B cell (primary cell): ENCODE data around the gene LMO3. TPM values are rescaled to one million over a fixed set of nuclear protein-coding genes. Genes with fewer than 3 reads are reported as not detected.

Experiments
- ATAC-seq: fragments of 200-7000 bp; cut with Tn5 transposase; one replicate; pipeline ENCODE4 v1.10.0; 2021; ENCODE audit warnings: low read depth, mild to moderate bottlenecking, moderate number of reproducible peaks, moderate library complexity
- CTCF ChIA-PET: fragments of 350-600 bp; sonication (Branson Sonifier 250); formaldehyde crosslinking; loops from one replicate; lab custom pipeline; 2021; ENCODE audit warnings: antibody characterized with exemption, inconsistent platforms; lab: Charles Lee
- POLR2A ChIA-PET: fragments of 350-600 bp; sonication (Branson Sonifier 250); formaldehyde crosslinking; loops from one replicate; lab custom pipeline; 2021; ENCODE audit warnings: antibody characterized with exemption; lab: Charles Lee
- DNase-seq: peaks from one replicate; pipeline ENCODE4 v3.0.0; 2013
- H2AFZ ChIP-seq: 2 replicates; pipeline ENCODE4 v1.6.1; 2012; ENCODE audit warnings: mild to moderate bottlenecking, low read depth, low read length; ENCODE audit not compliant: insufficient read depth, poor library complexity, severe bottlenecking
- H3K27ac ChIP-seq, 2 donors: 1 replicate in 1 of 2; 2 replicates in 1 of 2; pipeline ENCODE4 v1.5.1; 2012 to 2013; ENCODE audit warnings: low read length in 2 of 2, mild to moderate bottlenecking in 2 of 2, moderate library complexity in 1 of 2
- H3K27me3 ChIP-seq, 4 experiments: fragments of 200-600 bp in 1 of 4; sonication (generic) in 1 of 4; replicated peaks in 1 of 4; 1 replicate in 2 of 4; 2 replicates in 2 of 4; pipeline versions ENCODE4 v1.6.1 to v1.7.0; 2013 to 2016; ENCODE audit warnings: low read length in 3 of 4, mild to moderate bottlenecking in 2 of 4, mixed read lengths in 1 of 4, moderate library complexity in 1 of 4; ENCODE audit not compliant: insufficient read depth in 4 of 4, control insufficient read depth in 3 of 4; ENCODE audit errors: control extremely low read depth in 1 of 4
- H3K36me3 ChIP-seq, 2 experiments: replicated peaks in 1 of 2; 1 replicate in 1 of 2; 2 replicates in 1 of 2; pipeline versions ENCODE4 v1.6.1 to v1.7.1; 2013; ENCODE audit warnings: low read length in 1 of 2; ENCODE audit not compliant: insufficient read depth in 2 of 2, control insufficient read depth in 1 of 2; ENCODE audit errors: control extremely low read depth in 1 of 2, extremely low read depth in 1 of 2
- H3K4me1 ChIP-seq, 2 donors: fragments of 200-600 bp in 1 of 2; sonication (generic) in 1 of 2; 1 replicate in 1 of 2; 2 replicates in 1 of 2; pipeline versions ENCODE4 v1.5.1 to v1.6.1; 2013 to 2017; ENCODE audit warnings: low read length in 2 of 2; ENCODE audit not compliant: control insufficient read depth in 2 of 2, insufficient read depth in 2 of 2
- H3K4me2 ChIP-seq: replicated peaks from 2 replicates; pipeline ENCODE3; 2012; ENCODE audit warnings: mild to moderate bottlenecking, low read depth, low read length; ENCODE audit not compliant: poor library complexity, severe bottlenecking
- H3K4me3 ChIP-seq, 5 experiments: fragments of 200-600 bp in 1 of 5; sonication (generic) in 1 of 5; 1 replicate in 3 of 5; 2 replicates in 2 of 5; pipeline versions ENCODE4 v1.5.1 to v1.7.0; 2011 to 2016; ENCODE audit warnings: low read length in 4 of 5, mild to moderate bottlenecking in 4 of 5, low read depth in 2 of 5, control low read depth in 1 of 5, moderate library complexity in 1 of 5; ENCODE audit not compliant: insufficient read depth in 1 of 5; ENCODE audit errors: control extremely low read depth in 1 of 5, extremely low read depth in 1 of 5
- H3K79me2 ChIP-seq: fragments of 200-600 bp; sonication (generic); one replicate; pipeline ENCODE4 v1.6.0; 2016; ENCODE audit warnings: low read length; ENCODE audit not compliant: control insufficient read depth, insufficient read depth
- H3K9ac ChIP-seq: fragments of 200-600 bp; sonication (generic); 2 replicates; pipeline ENCODE4 v1.6.1; 2017; ENCODE audit warnings: mild to moderate bottlenecking, low read length, moderate library complexity
- H3K9me3 ChIP-seq, 3 donors: one replicate each; pipeline versions ENCODE4 v1.6.1 to v1.7.1; 2013; ENCODE audit warnings: low read length in 2 of 3; ENCODE audit not compliant: control insufficient read depth in 2 of 3, insufficient read depth in 1 of 3; ENCODE audit errors: control extremely low read depth in 1 of 3
- H4K20me1 ChIP-seq: 2 replicates; pipeline ENCODE4 v1.6.0; 2012; ENCODE audit warnings: mild to moderate bottlenecking, low read length; ENCODE audit not compliant: insufficient read depth, control insufficient read depth, poor library complexity, severe bottlenecking
- H3K27ac Mint-ChIP-seq: one replicate; pipeline ENCODE4 v1.8.0; 2021; ENCODE audit warnings: mixed read lengths
- H3K27me3 Mint-ChIP-seq: one replicate; pipeline ENCODE4 v1.8.0; 2021; ENCODE audit warnings: mixed read lengths
- H3K4me1 Mint-ChIP-seq: one replicate; pipeline ENCODE4 v1.8.0; 2021; ENCODE audit warnings: mixed read lengths
- H3K4me3 Mint-ChIP-seq: one replicate; pipeline ENCODE4 v1.8.0; 2021; ENCODE audit warnings: mixed read lengths
- H3K9me3 Mint-ChIP-seq: one replicate; pipeline ENCODE4 v1.8.0; 2022; ENCODE audit warnings: mixed read lengths; ENCODE audit not compliant: insufficient read depth
- CTCF ChIP-seq: fragments of 200-600 bp; IDR thresholded peaks from one replicate; pipeline ENCODE4 v1.8.0; 2022; ENCODE audit warnings: antibody characterized with exemption, mild to moderate bottlenecking
- EZH2 ChIP-seq: IDR thresholded peaks from 2 replicates; pipeline ENCODE4 v1.6.1; 2012; ENCODE audit warnings: borderline replicate concordance, low read depth, mild to moderate bottlenecking, moderate library complexity, low read length; ENCODE audit not compliant: insufficient read depth, poor library complexity, severe bottlenecking
- WGBS: methylation state at CpG from one replicate; pipeline ENCODE4 v1.1.5; 2013; ENCODE audit warnings: missing lambda C conversion rate; ENCODE audit not compliant: insufficient coverage; 5-methylcytosine and 5-hydroxymethylcytosine counted together
- intact Hi-C: fragments of 100-400 bp; cut with micrococcal nuclease; formaldehyde crosslinking; loops from one replicate; pipeline ENCODE4 v1.10.0; 2022
- polyA plus RNA-seq: library from polyadenylated mRNA; depleted of rRNA; stranded (reverse); fragments of >200 nt; gene quantifications from 2 replicates; pipeline ENCODE4 v1.2.3, GENCODE V29; 2012
- total RNA-seq, 2 donors: library from RNA; stranded (reverse); fragments of 120-200 nt in 1 of 2; gene quantifications; 1 replicate in 1 of 2; 2 replicates in 1 of 2; pipeline versions ENCODE4 v1.2.3 to v1.2.4, GENCODE V29; 2013 to 2022

LMO3 gene
- total and polyA plus RNA-seq, 2 donors (not counting 1 experiment from before 2014, with no cell fraction given), result not detected

DNA sequence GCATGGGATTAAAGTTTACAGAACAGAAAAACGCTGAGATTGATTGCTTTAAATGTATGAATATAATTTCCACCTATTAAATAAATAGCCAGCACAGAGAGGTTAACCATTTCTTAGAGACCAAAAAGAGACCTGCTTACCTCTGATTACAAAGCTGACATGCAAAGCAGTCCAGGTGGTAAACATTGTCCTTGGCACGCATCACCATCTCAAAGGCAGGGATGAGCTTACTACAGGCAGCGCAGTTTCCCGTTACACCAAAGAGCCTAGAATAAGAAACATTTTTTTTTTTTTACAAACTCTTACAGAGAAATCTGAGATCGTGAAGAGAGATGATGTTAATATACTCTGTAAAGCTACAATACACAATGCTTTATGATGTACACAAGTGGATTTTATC, 45.7 kb downstream of the LMO3 start:
- H3K27me3 ChIP-seq, result no peaks in the 10 kb centered on the region
- POLR2A ChIA-PET, result no interaction called here
- no peak for DNase-seq

GRCh38 chr12:16555630-16556029, 50.3 kb downstream of the LMO3 start:
- Histone ChIP-seq H3K27me3 (no peaks in the 10 kb centered on the region), H3K27ac (no peak overlapping the region), H3K79me2 (no peaks in the 10 kb centered on the region), H3K4me3 (no peak overlapping the region), H3K36me3 (no peaks in the 10 kb centered on the region), H4K20me1 (no peaks in the 10 kb centered on the region), H2AFZ (no peak overlapping the region), H3K9me3 (no peaks in the 10 kb centered on the region), H3K9ac (no peak overlapping the region), H3K4me1 (no peaks in the 10 kb centered on the region), H3K4me2 (no peak overlapping the region)
- TF ChIP-seq CTCF (no peak), EZH2 (no peak)
- DNase-seq, result no peak
- intact Hi-C loops, result no loop called here
- no peaks in the 10 kb centered on the region for H3K9me3 Mint-ChIP-seq
- H3K27me3 Mint-ChIP-seq, result no peaks in the 10 kb centered on the region
- ATAC-seq, result no peak
- no peak overlapping the region for H3K27ac Mint-ChIP-seq
- no peak overlapping the region for H3K4me3 Mint-ChIP-seq
- WGBS, result 30% methylated on average over 5 of the region's 7 CpGs
- POLR2A ChIA-PET, result no interaction called here
- H3K4me1 Mint-ChIP-seq, result no peaks in the 10 kb centered on the region
- CTCF ChIA-PET, result no interaction called here

More for the DNA sequence above, 45.7 kb downstream of the LMO3 start:
- Histone ChIP-seq H3K79me2 (no peaks in the 10 kb centered on the region), H3K9me3 (no peaks in the 10 kb centered on the region), H3K27ac (no peak overlapping the region), H3K36me3 (no peaks in the 10 kb centered on the region), H3K4me3 (no peak overlapping the region), H3K4me1 (no peaks in the 10 kb centered on the region), H3K4me2 (no peak overlapping the region), H3K9ac (no peak overlapping the region), H2AFZ (no peak overlapping the region), H4K20me1 (no peaks in the 10 kb centered on the region)
- CTCF ChIA-PET, result no interaction called here
- intact Hi-C loops, result no loop called here
- no peak for ATAC-seq
- Mint-ChIP-seq H3K4me3 (no peak overlapping the region), H3K27me3 (no peaks in the 10 kb centered on the region), H3K9me3 (no peaks in the 10 kb centered on the region), H3K4me1 (no peaks in the 10 kb centered on the region), H3K27ac (no peak overlapping the region)
- no peak for TF ChIP-seq EZH2
- WGBS, result 91% methylated on average over 2 of the region's 5 CpGs
